Spleen (tissue), 7 donors: Measurements from ENCODE around the gene KLHDC4.

Experiments used
- POLR2A ChIP-seq, 3 donors: fragments of 450-650 bp; IDR thresholded peaks; one replicate each; pipeline ENCODE4 v1.5.1; 2017; ENCODE audit warnings: antibody characterized with exemption in 3 of 3, mild to moderate bottlenecking in 1 of 3
- TF ChIP-seq, protein P1 (sequence below), 11 experiments: fragments of 200-600 bp in 7 of 11; fragments of 450-650 bp in 4 of 11; sonication (generic) in 4 of 11; IDR thresholded peaks in 8 of 11; conservative IDR thresholded peaks in 3 of 11; 1 replicate in 7 of 11; 2 replicates in 4 of 11; pipeline versions ENCODE4 v1.4.0 to v1.8.0; 2016 to 2021; ENCODE audit warnings: antibody characterized with exemption in 11 of 11, inconsistent platforms in 4 of 11, mild to moderate bottlenecking in 1 of 11
- donor health status: DM: no; HTN: no; CAD: no; lungs with moderate emphysema.
- donor health status: DM: no; HTN: no; CAD: no.
- donor health status: DM: no; HTN: no; CAD: no.

DNA sequence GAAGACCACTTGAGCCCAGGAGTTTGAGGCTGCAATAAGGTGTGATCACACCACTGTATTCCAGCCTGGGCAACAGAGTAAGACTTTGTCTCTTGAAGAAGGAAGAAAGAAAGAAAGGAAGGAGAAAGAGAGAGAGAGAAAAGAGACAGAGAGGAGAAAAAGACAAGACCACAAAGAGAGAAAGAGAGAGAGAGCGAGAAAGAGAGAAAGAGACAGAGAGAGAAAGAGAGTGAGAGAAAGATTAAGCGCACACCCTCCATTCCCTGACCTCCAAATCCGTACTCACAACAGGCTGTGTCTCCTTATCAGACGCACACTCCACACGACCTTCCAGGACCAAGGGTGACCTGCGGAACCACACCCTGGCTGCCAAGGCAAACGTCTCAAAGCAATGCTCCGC is 19.6 kb downstream of the KLHDC4 start:
- no peak for TF ChIP-seq POLR2A (IDR thresholded peaks at IDR 0.05)
- TF ChIP-seq, protein P1, sequence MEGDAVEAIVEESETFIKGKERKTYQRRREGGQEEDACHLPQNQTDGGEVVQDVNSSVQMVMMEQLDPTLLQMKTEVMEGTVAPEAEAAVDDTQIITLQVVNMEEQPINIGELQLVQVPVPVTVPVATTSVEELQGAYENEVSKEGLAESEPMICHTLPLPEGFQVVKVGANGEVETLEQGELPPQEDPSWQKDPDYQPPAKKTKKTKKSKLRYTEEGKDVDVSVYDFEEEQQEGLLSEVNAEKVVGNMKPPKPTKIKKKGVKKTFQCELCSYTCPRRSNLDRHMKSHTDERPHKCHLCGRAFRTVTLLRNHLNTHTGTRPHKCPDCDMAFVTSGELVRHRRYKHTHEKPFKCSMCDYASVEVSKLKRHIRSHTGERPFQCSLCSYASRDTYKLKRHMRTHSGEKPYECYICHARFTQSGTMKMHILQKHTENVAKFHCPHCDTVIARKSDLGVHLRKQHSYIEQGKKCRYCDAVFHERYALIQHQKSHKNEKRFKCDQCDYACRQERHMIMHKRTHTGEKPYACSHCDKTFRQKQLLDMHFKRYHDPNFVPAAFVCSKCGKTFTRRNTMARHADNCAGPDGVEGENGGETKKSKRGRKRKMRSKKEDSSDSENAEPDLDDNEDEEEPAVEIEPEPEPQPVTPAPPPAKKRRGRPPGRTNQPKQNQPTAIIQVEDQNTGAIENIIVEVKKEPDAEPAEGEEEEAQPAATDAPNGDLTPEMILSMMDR (IDR thresholded peaks at IDR 0.05 in 8 of 11, conservative IDR thresholded peaks at IDR 0.05 in 3 of 11): no peak
